HepG2 (cell line): ENCODE data around the gene CKAP5. TPM values are rescaled to one million over a fixed set of nuclear protein-coding genes. Genes with fewer than 3 reads are reported as not detected.
A peak's percentile ranks its signal among the peaks of the same experiment; 100 is the strongest.

ENCODE experiments used
- BATF2 ChIP-seq: sonication (generic); formaldehyde crosslinking; IDR thresholded peaks from 2 replicates; pipeline ENCODE4 v1.8.0; 2022; ENCODE audit warnings: mild to moderate bottlenecking, missing genetic modification reagents, moderate library complexity
- CBFB ChIP-seq: sonication (generic); formaldehyde crosslinking; IDR thresholded peaks from 2 replicates; pipeline ENCODE4 v1.4.0; 2020; ENCODE audit warnings: missing genetic modification reagents
- HNRNPH1 ChIP-seq: fragments of 200-400 bp; formaldehyde crosslinking; optimal IDR thresholded peaks from 2 replicates; pipeline ENCODE3; 2017; ENCODE audit warnings: mild to moderate bottlenecking, low read depth, low read length
- JARID2 ChIP-seq: sonication (generic); formaldehyde crosslinking; IDR thresholded peaks from 2 replicates; pipeline ENCODE4 v1.8.1; 2023; ENCODE audit warnings: missing genetic modification reagents, inconsistent platforms; ENCODE audit not compliant: insufficient replicate concordance
- MIER2 ChIP-seq: IDR thresholded peaks from 2 replicates; pipeline ENCODE4 v1.6.1; 2016; ENCODE audit warnings: missing biosample characterization, missing genetic modification reagents
- NR2C2 ChIP-seq: sonication (generic); formaldehyde crosslinking; IDR thresholded peaks from 2 replicates; pipeline ENCODE4 v1.4.0; 2020; ENCODE audit warnings: missing genetic modification reagents, mild to moderate bottlenecking, moderate library complexity, borderline replicate concordance
- NR2F6 ChIP-seq, 2 experiments: IDR thresholded peaks; 2 replicates each; pipeline ENCODE4 v1.6.1; 2016; ENCODE audit warnings: antibody characterized with exemption in 1 of 2, mild to moderate bottlenecking in 1 of 2
- RAD21 ChIP-seq: fragments of 450-650 bp; formaldehyde crosslinking; IDR thresholded peaks from 2 replicates; pipeline ENCODE4 v1.5.0; 2020; ENCODE audit warnings: mild to moderate bottlenecking
- RARA ChIP-seq: IDR thresholded peaks from 2 replicates; pipeline ENCODE4 v1.6.1; 2016; ENCODE audit warnings: missing genetic modification reagents, missing compliant biosample characterization
- RBM39 ChIP-seq: fragments of 200-400 bp; formaldehyde crosslinking; IDR thresholded peaks from one replicate; pipeline ENCODE4 v1.6.1; 2018; ENCODE audit warnings: antibody characterized with exemption, mild to moderate bottlenecking, low read depth, low read length; ENCODE audit not compliant: poor library complexity, severe bottlenecking
- SP2 ChIP-seq: sonication (generic); formaldehyde crosslinking; IDR thresholded peaks from 2 replicates; pipeline ENCODE4 v1.5.1; 2020; ENCODE audit warnings: mild to moderate bottlenecking, missing genetic modification reagents
- THAP7 ChIP-seq: sonication (generic); formaldehyde crosslinking; IDR thresholded peaks from 2 replicates; pipeline ENCODE4 v1.8.1; 2023; ENCODE audit warnings: mild to moderate bottlenecking, missing genetic modification reagents
- THRA ChIP-seq: sonication (generic); formaldehyde crosslinking; IDR thresholded peaks from 2 replicates; pipeline ENCODE4 v1.4.0; 2020; ENCODE audit warnings: missing genetic modification reagents, borderline replicate concordance
- ZFP37 ChIP-seq: sonication (generic); formaldehyde crosslinking; IDR thresholded peaks from 2 replicates; pipeline ENCODE4 v1.4.0; 2020; ENCODE audit warnings: missing genetic modification reagents, borderline replicate concordance
- ZFP41 ChIP-seq: sonication (generic); formaldehyde crosslinking; IDR thresholded peaks from 2 replicates; pipeline ENCODE4 v1.4.0; 2020; ENCODE audit warnings: mild to moderate bottlenecking, missing genetic modification reagents, borderline replicate concordance
- ZMYM4 ChIP-seq: sonication (generic); formaldehyde crosslinking; IDR thresholded peaks from 2 replicates; pipeline ENCODE4 v1.8.1; 2023; ENCODE audit warnings: mild to moderate bottlenecking, missing genetic modification reagents
- ZNF234 ChIP-seq: sonication (generic); formaldehyde crosslinking; conservative IDR thresholded peaks from 2 replicates; pipeline ENCODE4 v1.5.1; 2020; ENCODE audit warnings: mild to moderate bottlenecking, missing genetic modification reagents
- ZNF33B ChIP-seq: sonication (generic); formaldehyde crosslinking; IDR thresholded peaks from 2 replicates; pipeline ENCODE4 v1.5.1; 2020; ENCODE audit warnings: mild to moderate bottlenecking, missing genetic modification reagents
- ZNF703 ChIP-seq: sonication (generic); formaldehyde crosslinking; IDR thresholded peaks from 2 replicates; pipeline ENCODE4 v1.5.1; 2020; ENCODE audit warnings: missing genetic modification reagents, mild to moderate bottlenecking, moderate library complexity, borderline replicate concordance
- ZNF749 ChIP-seq: sonication (generic); formaldehyde crosslinking; IDR thresholded peaks from 2 replicates; pipeline ENCODE4 v1.8.0; 2022; ENCODE audit warnings: mild to moderate bottlenecking, missing genetic modification reagents, moderate library complexity, borderline replicate concordance
- ZNF773 ChIP-seq: sonication (generic); formaldehyde crosslinking; IDR thresholded peaks from 2 replicates; pipeline ENCODE4 v1.4.0; 2020; ENCODE audit warnings: missing genetic modification reagents, borderline replicate concordance
- polyA plus RNA-seq, 8 experiments: library from polyadenylated mRNA; depleted of rRNA in 3 of 8; stranded (reverse) in 7 of 8; unstranded in 1 of 8; fragments of >200 nt; fragmentation: Illumina TruSeq in 4 of 8; extraction: Trizol in 4 of 8; gene quantifications; 2 replicates each; pipeline versions ENCODE4 v1.2.1 to v1.2.3, GENCODE V29; 2011 to 2016; ENCODE audit warnings: low read depth in 4 of 8, missing spikeins in 1 of 8, mixed read lengths in 1 of 8; ENCODE audit not compliant: insufficient read depth in 1 of 8
- total RNA-seq, 5 experiments: library from RNA; depleted of rRNA; stranded (reverse); fragments of >200 nt; fragmentation: Illumina TruSeq; extraction: Trizol; gene quantifications; 2 replicates each; pipeline ENCODE4 v1.2.3, GENCODE V29; 2016; ENCODE audit warnings: low read depth in 1 of 5
- TF ChIP-seq, protein P1 (sequence below): sonication (generic); formaldehyde crosslinking; IDR thresholded peaks from 2 replicates; pipeline ENCODE4 v1.5.0; 2020; ENCODE audit warnings: mild to moderate bottlenecking, missing genetic modification reagents
- TF ChIP-seq, protein P2 (sequence below): sonication (generic); formaldehyde crosslinking; IDR thresholded peaks from 2 replicates; pipeline ENCODE4 v1.4.0; 2020; ENCODE audit warnings: missing genetic modification reagents

Gene CKAP5
- total and polyA plus RNA-seq, 2 of the 13 experiments (the other 11 are each of a cell fraction or from before 2014, with no cell fraction given) = 79.2 to 103 TPM

DNA sequence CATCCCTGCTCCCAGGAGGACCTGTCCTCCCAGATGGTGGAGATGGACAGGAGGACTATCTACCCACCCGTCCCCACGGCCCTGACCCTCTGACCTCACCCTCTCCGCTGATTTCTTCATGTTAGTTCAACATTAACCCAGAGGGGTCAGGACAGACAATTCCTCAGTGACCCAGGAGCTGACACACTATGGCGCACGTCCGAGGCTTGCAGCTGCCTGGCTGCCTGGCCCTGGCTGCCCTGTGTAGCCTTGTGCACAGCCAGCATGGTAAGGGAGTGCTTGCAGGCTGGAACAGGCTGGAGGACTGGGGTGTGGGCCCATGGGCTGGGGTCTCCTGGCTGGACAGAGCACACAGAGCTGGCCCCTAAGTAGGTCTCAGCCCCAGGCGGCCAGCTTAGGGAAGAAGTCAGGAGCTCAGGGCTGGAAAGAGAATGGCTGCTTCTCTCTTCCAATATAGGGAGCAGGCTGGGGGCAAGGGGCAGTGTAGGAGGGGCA, 127.0 kb downstream of the CKAP5 start, which contains the start of gene F2 (continued):
- TF ChIP-seq, protein P1, sequence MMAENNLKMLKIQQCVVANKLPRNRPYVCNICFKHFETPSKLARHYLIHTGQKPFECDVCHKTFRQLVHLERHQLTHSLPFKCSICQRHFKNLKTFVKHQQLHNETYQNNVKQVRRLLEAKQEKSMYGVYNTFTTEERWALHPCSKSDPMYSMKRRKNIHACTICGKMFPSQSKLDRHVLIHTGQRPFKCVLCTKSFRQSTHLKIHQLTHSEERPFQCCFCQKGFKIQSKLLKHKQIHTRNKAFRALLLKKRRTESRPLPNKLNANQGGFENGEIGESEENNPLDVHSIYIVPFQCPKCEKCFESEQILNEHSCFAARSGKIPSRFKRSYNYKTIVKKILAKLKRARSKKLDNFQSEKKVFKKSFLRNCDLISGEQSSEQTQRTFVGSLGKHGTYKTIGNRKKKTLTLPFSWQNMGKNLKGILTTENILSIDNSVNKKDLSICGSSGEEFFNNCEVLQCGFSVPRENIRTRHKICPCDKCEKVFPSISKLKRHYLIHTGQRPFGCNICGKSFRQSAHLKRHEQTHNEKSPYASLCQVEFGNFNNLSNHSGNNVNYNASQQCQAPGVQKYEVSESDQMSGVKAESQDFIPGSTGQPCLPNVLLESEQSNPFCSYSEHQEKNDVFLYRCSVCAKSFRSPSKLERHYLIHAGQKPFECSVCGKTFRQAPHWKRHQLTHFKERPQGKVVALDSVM (CRISPR knock-in tag) = no peak
- TF ChIP-seq HNRNPH1 (no peak), MIER2 (CRISPR knock-in tag) (0 out of 2 replicates have a peak, but pooled peaks have one; percentile 63), ZNF773 (CRISPR knock-in tag) (no peak), ZNF33B (CRISPR knock-in tag) (no peak), NR2F6 (IDR thresholded peaks at IDR 0.05) (peak; percentile 99), NR2F6 (CRISPR knock-in tag; IDR thresholded peaks at IDR 0.05) (peak; percentile 100), ZFP37 (CRISPR knock-in tag) (0 out of 2 replicates have a peak, but pooled peaks have one; percentile 68), SP2 (CRISPR knock-in tag) (no peak), THAP7 (CRISPR knock-in tag) (no peak), ZNF703 (no peak), THRA (peak; percentile 96), JARID2 (peak; percentile 49), RARA (peak; percentile 99), RAD21 (CRISPR knock-in tag) (0 out of 2 replicates have a peak, but pooled peaks have one; percentile 7), BATF2 (CRISPR knock-in tag) (no peak; the same call in 1 of the 2 replicates), NR2C2 (CRISPR knock-in tag) (peak; percentile 89), CBFB (peak; percentile 44; the same call in 1 of the 2 replicates), ZNF749 (CRISPR knock-in tag) (no peak; the same call in none of the 2 replicates), ZFP41 (no peak; the same call in 1 of the 2 replicates), ZMYM4 (CRISPR knock-in tag) (peak; percentile 58), RBM39 (peak; percentile 19), ZNF234 (CRISPR knock-in tag) (no peak)
- TF ChIP-seq, protein P2, sequence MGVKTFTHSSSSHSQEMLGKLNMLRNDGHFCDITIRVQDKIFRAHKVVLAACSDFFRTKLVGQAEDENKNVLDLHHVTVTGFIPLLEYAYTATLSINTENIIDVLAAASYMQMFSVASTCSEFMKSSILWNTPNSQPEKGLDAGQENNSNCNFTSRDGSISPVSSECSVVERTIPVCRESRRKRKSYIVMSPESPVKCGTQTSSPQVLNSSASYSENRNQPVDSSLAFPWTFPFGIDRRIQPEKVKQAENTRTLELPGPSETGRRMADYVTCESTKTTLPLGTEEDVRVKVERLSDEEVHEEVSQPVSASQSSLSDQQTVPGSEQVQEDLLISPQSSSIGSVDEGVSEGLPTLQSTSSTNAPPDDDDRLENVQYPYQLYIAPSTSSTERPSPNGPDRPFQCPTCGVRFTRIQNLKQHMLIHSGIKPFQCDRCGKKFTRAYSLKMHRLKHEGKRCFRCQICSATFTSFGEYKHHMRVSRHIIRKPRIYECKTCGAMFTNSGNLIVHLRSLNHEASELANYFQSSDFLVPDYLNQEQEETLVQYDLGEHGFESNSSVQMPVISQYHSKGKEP (CRISPR knock-in tag) = no peak; the same call in 1 of the 2 replicates
